RWPE2 (cell line): ENCODE results near the gene ZP1.

Experiments used
- ATAC-seq: fragments of 200-7000 bp; cut with Tn5 transposase; 3 replicates; pipeline ENCODE4 v1.9.1; 2021; ENCODE audit warnings: low read depth
- DNase-seq: peaks from one replicate; pipeline ENCODE4 v3.0.0-alpha.2; 2020; ENCODE audit warnings: low spot score
- H3K27ac ChIP-seq: fragments of 450-650 bp; 2 replicates; pipeline ENCODE4 v1.5.1; 2017; ENCODE audit warnings: mild to moderate bottlenecking; ENCODE audit not compliant: poor library complexity, severe bottlenecking
- H3K27me3 ChIP-seq: fragments of 250-450 bp; sonication (Bioruptor Pico); 2 replicates; pipeline ENCODE4 v1.5.1; 2021; ENCODE audit warnings: mild to moderate bottlenecking, moderate library complexity; ENCODE audit not compliant: insufficient read depth, poor library complexity, severe bottlenecking
- H3K36me3 ChIP-seq: fragments of 250-450 bp; sonication (Bioruptor Pico); 2 replicates; pipeline ENCODE4 v1.5.1; 2020; ENCODE audit warnings: low read depth, mild to moderate bottlenecking, moderate library complexity
- H3K4me1 ChIP-seq: fragments of 250-450 bp; sonication (Bioruptor Pico); 2 replicates; pipeline ENCODE4 v1.5.1; 2021; ENCODE audit warnings: mild to moderate bottlenecking, moderate library complexity; ENCODE audit not compliant: insufficient read depth, poor library complexity, severe bottlenecking
- H3K4me3 ChIP-seq: fragments of 250-450 bp; sonication (Bioruptor Pico); 2 replicates; pipeline ENCODE4 v1.5.1; 2021; ENCODE audit warnings: mild to moderate bottlenecking, moderate library complexity; ENCODE audit not compliant: severe bottlenecking
- H3K9me3 ChIP-seq: fragments of 250-450 bp; sonication (Bioruptor Pico); 2 replicates; pipeline ENCODE4 v1.5.1; 2021; ENCODE audit warnings: mild to moderate bottlenecking, moderate library complexity; ENCODE audit not compliant: severe bottlenecking
- CTCF ChIP-seq: fragments of 450-650 bp; IDR thresholded peaks from one replicate; pipeline ENCODE4 v1.5.1; 2017; ENCODE audit warnings: mild to moderate bottlenecking, moderate library complexity; ENCODE audit not compliant: poor library complexity, severe bottlenecking

Gene ZP1

DNA sequence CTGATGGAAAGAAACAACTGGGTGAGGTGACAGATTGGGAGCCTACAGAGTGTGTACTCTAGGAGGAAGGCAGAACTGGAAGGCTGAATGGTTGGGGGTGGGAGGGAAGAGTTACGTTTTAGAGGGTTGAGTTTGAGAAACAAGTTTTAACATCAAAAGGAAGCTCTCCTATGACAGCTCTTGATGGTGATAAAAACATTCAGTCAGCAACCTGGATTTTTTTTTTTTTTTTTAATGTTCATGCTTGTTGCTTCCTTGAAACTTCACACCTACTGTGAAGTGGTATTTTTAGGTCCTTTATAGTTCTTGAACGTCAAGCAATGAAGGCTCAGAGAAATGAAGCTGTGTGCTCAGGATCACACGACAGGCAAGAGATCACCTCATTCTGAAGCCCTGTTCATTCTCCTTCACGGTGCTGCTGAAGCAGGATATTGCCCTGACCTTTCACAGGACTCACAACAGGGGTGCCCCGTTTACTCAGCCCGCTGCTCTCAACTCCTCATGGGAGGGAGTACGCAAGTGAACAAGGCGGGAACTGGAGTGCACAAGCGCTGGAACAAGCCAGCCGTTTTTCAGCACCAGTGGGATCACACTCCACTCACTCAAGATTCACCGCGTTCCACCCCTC lies 45.0 kb downstream of the ZP1 start:
- Histone ChIP-seq H3K36me3 (peaks cover 4% of the 10 kb centered on the region; the same call in 1 of the 2 replicates), H3K4me3 (no peak overlapping the region), H3K27me3 (no peaks in the 10 kb centered on the region), H3K4me1 (peaks cover 14% of the 10 kb centered on the region), H3K9me3 (no peaks in the 10 kb centered on the region), H3K27ac (no peak overlapping the region)
- no peak for TF ChIP-seq CTCF
- ATAC-seq (no peak), DNase-seq (no peak)

GRCh38 chr11:60912851-60913528 lies 45.6 kb downstream of the ZP1 start:
- no peak for TF ChIP-seq CTCF
- H3K4me3 ChIP-seq, result peak overlapping the region; percentile 51
- no peak for DNase-seq

DNA sequence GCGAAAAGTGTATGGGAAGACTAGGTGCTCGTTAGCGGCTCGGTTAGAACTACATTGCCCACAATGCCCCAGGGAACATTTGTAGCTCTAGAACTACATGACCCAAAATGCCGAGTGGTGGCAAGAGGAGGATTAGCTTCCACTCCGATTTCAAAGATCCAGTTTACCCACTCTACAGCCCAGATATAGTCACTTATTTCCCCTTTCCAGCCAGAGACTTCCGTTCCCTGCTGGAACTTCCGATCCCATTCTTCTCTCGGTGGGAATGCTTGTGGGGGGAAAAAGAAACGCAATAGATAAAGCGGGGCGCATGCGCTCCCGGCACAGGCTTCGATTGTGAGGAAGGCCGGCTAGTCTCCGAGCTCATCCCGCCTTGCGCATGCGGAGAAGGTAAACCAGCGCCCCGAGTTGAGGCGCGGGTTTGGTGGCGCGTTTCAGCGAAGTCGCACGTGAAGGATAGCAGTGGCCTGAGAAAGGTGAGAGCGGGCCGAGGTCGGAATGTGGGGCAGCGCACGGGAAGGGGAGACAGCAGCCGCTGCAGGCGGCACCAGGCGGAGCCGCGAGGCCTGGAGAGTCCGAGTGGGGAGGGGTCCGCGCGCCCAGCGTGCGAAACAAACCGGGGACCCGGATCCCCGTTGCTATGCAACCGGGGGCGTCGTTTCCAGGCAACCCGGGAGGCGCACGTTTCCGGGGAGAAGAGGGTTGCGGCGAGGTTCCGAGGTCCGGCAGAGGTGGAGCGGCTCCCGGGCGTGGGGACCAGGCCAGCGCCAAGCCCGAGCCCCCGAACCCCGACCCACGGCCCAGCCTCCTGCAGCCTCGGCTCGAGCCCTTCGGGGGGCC lies 46.7 kb downstream of the ZP1 start, which contains the start of gene TMEM109:
Gene TMEM109, plus strand, starts transcription at position 366 of the 840 bp plus-strand sequence. CDS start 5,536 bp downstream, outside the sequence.
- TF ChIP-seq CTCF, result no peak
- H3K9me3 ChIP-seq, result no peaks in the 10 kb centered on the region
- H3K4me1 ChIP-seq, result peaks cover 19% of the 10 kb centered on the region
- no peaks in the 10 kb centered on the region for H3K27me3 ChIP-seq
- H3K36me3 ChIP-seq, result peaks cover 4% of the 10 kb centered on the region; the same call in 1 of the 2 replicates
- H3K4me3 ChIP-seq, result peak within 1 kb of the TSS; percentile 51
- ATAC-seq (peak; percentile 74), DNase-seq (peak; percentile 82)
- peak within 1 kb of the TSS; percentile 65 for H3K27ac ChIP-seq

More at GRCh38 chr11:60912851-60913528, 45.6 kb downstream of the ZP1 start:
- no peak for ATAC-seq
- no peaks in the 10 kb centered on the region for H3K27me3 ChIP-seq
- no peaks in the 10 kb centered on the region for H3K9me3 ChIP-seq
- H3K36me3 ChIP-seq, result peaks cover 4% of the 10 kb centered on the region; the same call in 1 of the 2 replicates
- peak overlapping the region; percentile 65 for H3K27ac ChIP-seq
- H3K4me1 ChIP-seq, result peaks cover 15% of the 10 kb centered on the region

GRCh38 chr11:60914633-60915247 lies 47.4 kb downstream of the ZP1 start:
- peak overlapping the region; percentile 51 for H3K4me3 ChIP-seq
- TF ChIP-seq CTCF, result no peak

More at GRCh38 chr11:60914633-60915247, 47.4 kb downstream of the ZP1 start:
- Histone ChIP-seq H3K36me3 (peaks cover 11% of the 10 kb centered on the region), H3K4me1 (peaks cover 21% of the 10 kb centered on the region), H3K9me3 (no peaks in the 10 kb centered on the region), H3K27ac (peak overlapping the region; percentile 65), H3K27me3 (no peaks in the 10 kb centered on the region)
- DNase-seq (no peak), ATAC-seq (peak; percentile 22)
